Measurements from ENCODE around the gene KLHL20. TPM values are rescaled to one million over a fixed set of nuclear protein-coding genes. Genes with fewer than 3 reads are reported as not detected.
"Not testable (repeated sequence)": the region's sequence is repeated elsewhere in the genome, so short reads cannot be mapped to it uniquely, and the experiment has no call there.

Gene KLHL20
- total RNA-seq (2022) (36.7 and 44.3 TPM in 2 replicates), Bru-seq, nascent RNA (percentile 86 among the genes with signal in this experiment), BruChase-seq, experiment 1, labeled RNA remaining after a 6-hour chase (percentile 80 among the genes with signal in this experiment), BruChase-seq, experiment 2, labeled RNA remaining after a 2-hour chase (percentile 80 among the genes with signal in this experiment)
- long read RNA-seq, transcript KLHL20-201 (12 exons, 3,421 nt), result major isoform, 37 of 80 reads
- long read RNA-seq, partial matches to known transcripts, result 6 of 80 reads
- long read RNA-seq, other reads (novel, unspliced or antisense), result 37 of 80 reads

GRCh38 chr1:173714759-173715537 is at the start of gene KLHL20:
KLHL20 (plus strand) TSS chr1:173714981; CDS start chr1:173716044, 1,063 bp downstream.
- Mint-ChIP-seq H3K4me3 (ENCODE audit: unreplicated experiment) (peak within 1 kb of the TSS; percentile 80), H3K4me1 (ENCODE audit: insufficient read depth, unreplicated experiment) (peaks cover 7% of the 10 kb centered on the region), H3K27me3 (ENCODE audit: insufficient read depth, unreplicated experiment) (peaks cover 12% of the 10 kb centered on the region), H3K36me3 (ENCODE audit: insufficient read depth, unreplicated experiment) (peaks cover 9% of the 10 kb centered on the region), H3K9me3 (ENCODE audit: unreplicated experiment) (no peaks in the 10 kb centered on the region), H3K27ac (ENCODE audit: low read depth, unreplicated experiment) (peak within 1 kb of the TSS; percentile 87)
- ChIA-PET POLR2A (interaction anchor here (0.6 to 5.2 kb wide), 68 partner anchors 10 to 1974 kb away, joined by 3 to 181 read pairs (median 4); partner anchors contain the start of genes CENPL, DARS2, GAS5 and METTL13), CTCF (interaction anchor here (0.6 to 2.0 kb wide), 23 partner anchors 9 to 397 kb away, joined by 3 to 10 read pairs (median 4); partner anchors contain the start of genes DARS2 and PRDX6)
- intact Hi-C loops (cut with micrococcal nuclease), result loop anchor here (1.0 to 10.0 kb wide), 4 partner anchors 109 to 284 kb away; partner anchors contain the start of genes CENPL, DARS2 and PRDX6
- TSS peak; percentile 54 for BruUV-seq (replicated peaks)
- DNase-seq (ENCODE audit: unreplicated experiment), result peak; percentile 97
- no peak for TF ChIP-seq CTCF (IDR thresholded peaks at IDR 0.05; ENCODE audit: unreplicated experiment)

GRCh38 chr1:173666646-173667045 is 48.1 kb upstream of the KLHL20 start:
- H3K9me3 Mint-ChIP-seq (ENCODE audit: unreplicated experiment), result peaks cover 8% of the 10 kb centered on the region
- no peaks in the 10 kb centered on the region for H3K36me3 Mint-ChIP-seq (ENCODE audit: insufficient read depth, unreplicated experiment)
- no peaks in the 10 kb centered on the region for H3K27me3 Mint-ChIP-seq (ENCODE audit: insufficient read depth, unreplicated experiment)
- ChIA-PET POLR2A (interaction anchor here (0.7 to 5.5 kb wide), 2 partner anchors 48 to 188 kb away, joined by 3 to 28 read pairs; partner anchors contain the start of gene KLHL20), CTCF (interaction anchor here (1.0 kb wide), 1 partner anchor 159 kb away, joined by 3 read pairs; no protein-coding TSS in a partner anchor)
- DNase-seq (ENCODE audit: unreplicated experiment), result peak; percentile 30
- no TSS peak for BruUV-seq (replicated peaks)
- peaks cover 6% of the 10 kb centered on the region for H3K4me1 Mint-ChIP-seq (ENCODE audit: insufficient read depth, unreplicated experiment)
- H3K4me3 Mint-ChIP-seq (ENCODE audit: unreplicated experiment), result no peak overlapping the region
- TF ChIP-seq CTCF (IDR thresholded peaks at IDR 0.05; ENCODE audit: unreplicated experiment), result no peak
- H3K27ac Mint-ChIP-seq (ENCODE audit: low read depth, unreplicated experiment), result no peak overlapping the region
- intact Hi-C loops (cut with micrococcal nuclease), result no loop called here

- Mint-ChIP-seq H3K27me3 (ENCODE audit: insufficient read depth, unreplicated experiment) (no peaks in the 10 kb centered on the region), H3K9me3 (ENCODE audit: unreplicated experiment) (no peaks in the 10 kb centered on the region), H3K36me3 (ENCODE audit: insufficient read depth, unreplicated experiment) (no peaks in the 10 kb centered on the region), H3K27ac (ENCODE audit: low read depth, unreplicated experiment) (no peak within 1 kb of the TSS), H3K4me1 (ENCODE audit: insufficient read depth, unreplicated experiment) (no peaks in the 10 kb centered on the region), H3K4me3 (ENCODE audit: unreplicated experiment) (no peak within 1 kb of the TSS)
- no TSS peak for BruUV-seq (replicated peaks)
- intact Hi-C loops (cut with micrococcal nuclease), result no loop called here
- ChIA-PET CTCF (no interaction called here), POLR2A (no interaction called here)
- DNase-seq (ENCODE audit: unreplicated experiment), result no peak
- TF ChIP-seq CTCF (IDR thresholded peaks at IDR 0.05; ENCODE audit: unreplicated experiment), result no peak
Observed at GRCh38 chr1:173669491-173669941, 45.3 kb upstream of the KLHL20 start, which contains the start of gene ANKRD45. ANKRD45 (minus strand) TSS chr1:173669851; CDS start chr1:173659418, 10,433 bp downstream.

- H3K27me3 Mint-ChIP-seq (ENCODE audit: insufficient read depth, unreplicated experiment); BruUV-seq (replicated peaks): not testable (repeated sequence)
Observed at GRCh38 chr1:173674496-173674895, 40.3 kb upstream of the KLHL20 start.

GRCh38 chr1:173680152-173680551 is 34.6 kb upstream of the KLHL20 start:
- POLR2A ChIA-PET; H3K27ac Mint-ChIP-seq (ENCODE audit: low read depth, unreplicated experiment); BruUV-seq (replicated peaks); intact Hi-C loops (cut with micrococcal nuclease); CTCF ChIA-PET; H3K27me3 Mint-ChIP-seq (ENCODE audit: insufficient read depth, unreplicated experiment); H3K4me1 Mint-ChIP-seq (ENCODE audit: insufficient read depth, unreplicated experiment); DNase-seq (ENCODE audit: unreplicated experiment); H3K4me3 Mint-ChIP-seq (ENCODE audit: unreplicated experiment); H3K36me3 Mint-ChIP-seq (ENCODE audit: insufficient read depth, unreplicated experiment): not testable (repeated sequence)
- H3K9me3 Mint-ChIP-seq (ENCODE audit: unreplicated experiment), result peaks cover 19% of the 10 kb centered on the region

More at GRCh38 chr1:173674496-173674895, 40.3 kb upstream of the KLHL20 start:
- H3K4me1 Mint-ChIP-seq (ENCODE audit: insufficient read depth, unreplicated experiment); H3K4me3 Mint-ChIP-seq (ENCODE audit: unreplicated experiment); H3K27ac Mint-ChIP-seq (ENCODE audit: low read depth, unreplicated experiment); DNase-seq (ENCODE audit: unreplicated experiment); H3K36me3 Mint-ChIP-seq (ENCODE audit: insufficient read depth, unreplicated experiment); intact Hi-C loops (cut with micrococcal nuclease): not testable (repeated sequence)
- ChIA-PET CTCF (interaction anchor here (0.6 kb wide), 1 partner anchor 8 kb away, joined by 3 read pairs; no protein-coding TSS in a partner anchor), POLR2A (interaction anchor here (0.6 to 0.7 kb wide), 2 partner anchors 9 to 41 kb away, joined by 3 read pairs; no protein-coding TSS in a partner anchor)
- H3K9me3 Mint-ChIP-seq (ENCODE audit: unreplicated experiment), result peaks cover 12% of the 10 kb centered on the region

Data from MCF 10A (cell line).